Memory B cell (primary cell): ENCODE data around the gene AOPEP.
A peak's percentile ranks its signal among the peaks of the same experiment; 100 is the strongest.

Source experiments
- ATAC-seq: fragments of 150-1000 bp; cut with Tn5 transposase; 2 replicates; pipeline ENCODE4 v1.10.0; 2021; ENCODE audit warnings: low read depth, mild to moderate bottlenecking, moderate library complexity
- DNase-seq, 2 donors: peaks; one replicate each; pipeline ENCODE4 v3.0.0; 2022; ENCODE audit warnings: low spot score in 2 of 2
- H3K27ac Mint-ChIP-seq: one replicate; pipeline ENCODE4 v1.8.0; 2022; ENCODE audit warnings: mild to moderate bottlenecking, moderate library complexity, mixed read lengths
- H3K27me3 Mint-ChIP-seq: one replicate; pipeline ENCODE4 v1.8.0; 2022; ENCODE audit warnings: mixed read lengths
- H3K36me3 Mint-ChIP-seq: one replicate; pipeline ENCODE4 v1.8.0; 2022; ENCODE audit warnings: mild to moderate bottlenecking, mixed read lengths
- H3K4me1 Mint-ChIP-seq: one replicate; pipeline ENCODE4 v1.8.0; 2022; ENCODE audit warnings: mixed read lengths
- H3K4me3 Mint-ChIP-seq: one replicate; pipeline ENCODE4 v1.8.0; 2022; ENCODE audit warnings: mild to moderate bottlenecking, moderate library complexity, mixed read lengths
- H3K9me3 Mint-ChIP-seq: one replicate; pipeline ENCODE4 v1.8.0; 2022; ENCODE audit warnings: mixed read lengths

The AOPEP gene

GRCh38 chr9:94813379-94813778, 86.9 kb downstream of the AOPEP start:
- H3K9me3 Mint-ChIP-seq, result no peaks in the 10 kb centered on the region
- no peak for ATAC-seq
- no peak for DNase-seq
- H3K4me3 Mint-ChIP-seq, result no peak overlapping the region
- H3K36me3 Mint-ChIP-seq, result peaks cover 19% of the 10 kb centered on the region
- peaks cover 2% of the 10 kb centered on the region for H3K4me1 Mint-ChIP-seq
- H3K27me3 Mint-ChIP-seq, result no peaks in the 10 kb centered on the region
- H3K27ac Mint-ChIP-seq, result no peak overlapping the region

GRCh38 chr9:94817291-94818177, 91.0 kb downstream of the AOPEP start:
- Mint-ChIP-seq H3K27ac (no peak overlapping the region), H3K36me3 (peaks cover 18% of the 10 kb centered on the region), H3K4me1 (peaks cover 10% of the 10 kb centered on the region), H3K4me3 (no peak overlapping the region), H3K27me3 (no peaks in the 10 kb centered on the region), H3K9me3 (no peaks in the 10 kb centered on the region)
- DNase-seq, result no peak
- ATAC-seq, result no peak

GRCh38 chr9:94818178-94818541, 91.7 kb downstream of the AOPEP start:
- Mint-ChIP-seq H3K4me3 (no peak overlapping the region), H3K36me3 (peaks cover 21% of the 10 kb centered on the region), H3K4me1 (peaks cover 10% of the 10 kb centered on the region), H3K27ac (no peak overlapping the region), H3K27me3 (no peaks in the 10 kb centered on the region), H3K9me3 (no peaks in the 10 kb centered on the region)
- no peak for ATAC-seq
- DNase-seq, result no peak

GRCh38 chr9:94819161-94819687, 92.7 kb downstream of the AOPEP start:
- H3K27me3 Mint-ChIP-seq, result no peaks in the 10 kb centered on the region
- peaks cover 10% of the 10 kb centered on the region for H3K4me1 Mint-ChIP-seq
- ATAC-seq, result no peak
- peaks cover 28% of the 10 kb centered on the region for H3K36me3 Mint-ChIP-seq
- H3K9me3 Mint-ChIP-seq, result no peaks in the 10 kb centered on the region
- H3K27ac Mint-ChIP-seq, result peak overlapping the region; percentile 55
- no peak overlapping the region for H3K4me3 Mint-ChIP-seq
- no peak for DNase-seq

GRCh38 chr9:94821098-94821887, 94.8 kb downstream of the AOPEP start:
- Mint-ChIP-seq H3K4me3 (no peak overlapping the region), H3K27me3 (no peaks in the 10 kb centered on the region), H3K9me3 (no peaks in the 10 kb centered on the region), H3K27ac (peak overlapping the region; percentile 62), H3K36me3 (peaks cover 30% of the 10 kb centered on the region), H3K4me1 (peaks cover 10% of the 10 kb centered on the region)
- ATAC-seq (peak; percentile 42), DNase-seq (no peak)

- Mint-ChIP-seq H3K36me3 (peaks cover 30% of the 10 kb centered on the region), H3K27ac (peak overlapping the region; percentile 48), H3K27me3 (no peaks in the 10 kb centered on the region), H3K4me1 (peaks cover 12% of the 10 kb centered on the region), H3K4me3 (no peak overlapping the region), H3K9me3 (no peaks in the 10 kb centered on the region)
- ATAC-seq, result no peak
- DNase-seq, result no peak
Measured at GRCh38 chr9:94822273-94822672, 95.8 kb downstream of the AOPEP start.

- Mint-ChIP-seq H3K9me3 (no peaks in the 10 kb centered on the region), H3K36me3 (peaks cover 31% of the 10 kb centered on the region), H3K4me3 (no peak overlapping the region), H3K27ac (no peak overlapping the region), H3K27me3 (no peaks in the 10 kb centered on the region), H3K4me1 (peaks cover 10% of the 10 kb centered on the region)
- DNase-seq, result no peak
- ATAC-seq, result no peak
Measured at GRCh38 chr9:94823710-94824109, 97.2 kb downstream of the AOPEP start.

GRCh38 chr9:94824411-94824810, 97.9 kb downstream of the AOPEP start:
- peaks cover 31% of the 10 kb centered on the region for H3K36me3 Mint-ChIP-seq
- no peak for ATAC-seq

GRCh38 chr9:94824913-94825610, 98.6 kb downstream of the AOPEP start:
- Mint-ChIP-seq H3K27ac (no peak overlapping the region), H3K9me3 (peaks cover under 1% of the 10 kb centered on the region), H3K36me3 (peaks cover 33% of the 10 kb centered on the region), H3K4me1 (peaks cover 10% of the 10 kb centered on the region), H3K27me3 (no peaks in the 10 kb centered on the region), H3K4me3 (no peak overlapping the region)
- ATAC-seq (no peak), DNase-seq (no peak)

More at GRCh38 chr9:94824411-94824810, 97.9 kb downstream of the AOPEP start:
- DNase-seq, result no peak
- H3K27me3 Mint-ChIP-seq, result no peaks in the 10 kb centered on the region
- H3K4me1 Mint-ChIP-seq, result peaks cover 10% of the 10 kb centered on the region
- no peaks in the 10 kb centered on the region for H3K9me3 Mint-ChIP-seq
- H3K4me3 Mint-ChIP-seq, result no peak overlapping the region
- H3K27ac Mint-ChIP-seq, result no peak overlapping the region

- H3K36me3 Mint-ChIP-seq, result peaks cover 36% of the 10 kb centered on the region
- ATAC-seq (no peak), DNase-seq (no peak)
- H3K27ac Mint-ChIP-seq, result no peak overlapping the region
- no peak overlapping the region for H3K4me3 Mint-ChIP-seq
- H3K27me3 Mint-ChIP-seq, result no peaks in the 10 kb centered on the region
- H3K4me1 Mint-ChIP-seq, result peaks cover 10% of the 10 kb centered on the region
- H3K9me3 Mint-ChIP-seq, result peaks cover 2% of the 10 kb centered on the region
Measured at GRCh38 chr9:94825611-94825958, 99.1 kb downstream of the AOPEP start.

- no peak for DNase-seq
- H3K4me3 Mint-ChIP-seq, result no peak overlapping the region
- ATAC-seq, result no peak
Measured at GRCh38 chr9:94826044-94826443, 99.5 kb downstream of the AOPEP start.

GRCh38 chr9:94826644-94827410, 100.3 kb downstream of the AOPEP start:
- DNase-seq (no peak), ATAC-seq (no peak)
- no peaks in the 10 kb centered on the region for H3K27me3 Mint-ChIP-seq
- H3K36me3 Mint-ChIP-seq, result peaks cover 39% of the 10 kb centered on the region
- peaks cover 6% of the 10 kb centered on the region for H3K4me1 Mint-ChIP-seq
- H3K4me3 Mint-ChIP-seq, result no peak overlapping the region
- H3K27ac Mint-ChIP-seq, result no peak overlapping the region
- H3K9me3 Mint-ChIP-seq, result peaks cover 4% of the 10 kb centered on the region

More at GRCh38 chr9:94826044-94826443, 99.5 kb downstream of the AOPEP start:
- Mint-ChIP-seq H3K36me3 (peaks cover 39% of the 10 kb centered on the region), H3K9me3 (peaks cover 2% of the 10 kb centered on the region), H3K4me1 (peaks cover 9% of the 10 kb centered on the region), H3K27me3 (no peaks in the 10 kb centered on the region), H3K27ac (no peak overlapping the region)

- peaks cover 6% of the 10 kb centered on the region for H3K4me1 Mint-ChIP-seq
- H3K27me3 Mint-ChIP-seq, result no peaks in the 10 kb centered on the region
- DNase-seq (no peak), ATAC-seq (no peak)
- H3K9me3 Mint-ChIP-seq, result peaks cover 4% of the 10 kb centered on the region
- H3K36me3 Mint-ChIP-seq, result peaks cover 37% of the 10 kb centered on the region
- no peak overlapping the region for H3K27ac Mint-ChIP-seq
- no peak overlapping the region for H3K4me3 Mint-ChIP-seq
Measured at GRCh38 chr9:94827584-94828304, 101.2 kb downstream of the AOPEP start.
